ENCODE measurements around the gene ANTXR1.

DNA sequence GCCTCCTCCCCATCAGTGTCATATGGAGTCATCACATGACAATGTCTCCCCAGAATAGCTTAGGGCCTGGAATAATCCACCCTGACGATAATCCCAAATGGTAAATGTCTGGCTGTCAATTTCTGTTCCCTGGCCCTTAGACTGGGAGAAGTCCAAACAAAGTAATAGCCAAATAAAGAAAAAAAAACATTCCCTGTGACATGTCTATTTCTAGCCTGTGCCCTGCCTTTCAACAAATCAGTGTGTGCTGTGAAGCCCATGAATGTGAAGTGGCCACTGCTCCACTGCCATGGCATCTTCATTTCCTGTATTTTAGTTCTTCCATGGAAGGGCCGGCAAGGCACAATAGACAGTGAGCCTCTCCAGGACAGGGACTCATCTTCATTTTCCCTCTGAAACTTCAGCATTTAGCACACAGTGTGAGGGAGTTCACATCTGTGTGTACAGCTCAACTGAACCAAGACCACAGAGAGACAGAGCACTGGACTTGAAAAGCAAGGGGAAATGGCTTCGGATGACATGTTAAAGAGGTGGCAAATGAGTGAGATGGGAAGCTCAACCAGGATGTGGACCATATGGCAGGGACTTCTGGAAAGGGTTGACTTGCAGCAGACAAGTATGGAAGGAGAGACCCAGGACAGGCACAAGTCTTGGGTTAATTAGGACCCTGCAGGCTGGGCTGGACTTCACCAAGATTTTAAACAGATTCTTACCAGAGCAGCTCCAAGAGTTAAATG lies 140.0 kb downstream of the ANTXR1 start:
- TF ChIP-seq, protein P1, sequence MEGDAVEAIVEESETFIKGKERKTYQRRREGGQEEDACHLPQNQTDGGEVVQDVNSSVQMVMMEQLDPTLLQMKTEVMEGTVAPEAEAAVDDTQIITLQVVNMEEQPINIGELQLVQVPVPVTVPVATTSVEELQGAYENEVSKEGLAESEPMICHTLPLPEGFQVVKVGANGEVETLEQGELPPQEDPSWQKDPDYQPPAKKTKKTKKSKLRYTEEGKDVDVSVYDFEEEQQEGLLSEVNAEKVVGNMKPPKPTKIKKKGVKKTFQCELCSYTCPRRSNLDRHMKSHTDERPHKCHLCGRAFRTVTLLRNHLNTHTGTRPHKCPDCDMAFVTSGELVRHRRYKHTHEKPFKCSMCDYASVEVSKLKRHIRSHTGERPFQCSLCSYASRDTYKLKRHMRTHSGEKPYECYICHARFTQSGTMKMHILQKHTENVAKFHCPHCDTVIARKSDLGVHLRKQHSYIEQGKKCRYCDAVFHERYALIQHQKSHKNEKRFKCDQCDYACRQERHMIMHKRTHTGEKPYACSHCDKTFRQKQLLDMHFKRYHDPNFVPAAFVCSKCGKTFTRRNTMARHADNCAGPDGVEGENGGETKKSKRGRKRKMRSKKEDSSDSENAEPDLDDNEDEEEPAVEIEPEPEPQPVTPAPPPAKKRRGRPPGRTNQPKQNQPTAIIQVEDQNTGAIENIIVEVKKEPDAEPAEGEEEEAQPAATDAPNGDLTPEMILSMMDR (IDR thresholded peaks at IDR 0.05; ENCODE audit: control extremely low read depth in 1 of 3, insufficient read depth in 1 of 3, low read depth in 1 of 3, low read length in 3 of 3), result no peak
- TF ChIP-seq, protein P2, sequence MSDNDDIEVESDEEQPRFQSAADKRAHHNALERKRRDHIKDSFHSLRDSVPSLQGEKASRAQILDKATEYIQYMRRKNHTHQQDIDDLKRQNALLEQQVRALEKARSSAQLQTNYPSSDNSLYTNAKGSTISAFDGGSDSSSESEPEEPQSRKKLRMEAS (IDR thresholded peaks at IDR 0.05), result no peak
- TF ChIP-seq POLR2A (IDR thresholded peaks at IDR 0.05; ENCODE audit: control extremely low read depth in 1 of 2, low read depth in 2 of 2, low read length in 2 of 2) (no peak), TAF1 (IDR thresholded peaks at IDR 0.05; ENCODE audit: low read depth, low read length) (no peak), CHD2 (IDR thresholded peaks at IDR 0.05; ENCODE audit: low read length) (no peak)

Data from H1 (cell line).